Activated T-helper 2 cell treated with anti-CD3 and anti-CD28 coated beads, Interferon-gamma antibody, Interleukin-2, Interleukin-4, amounts not matched to agents 10 μg/mL and 5 μg/mL and 100 μg/mL, durations not matched to agents 14 hours and 24 hours and 36 hours (primary cell): ENCODE measurements around the gene UBFD1. TPM values are rescaled to one million over a fixed set of nuclear protein-coding genes. Genes with fewer than 3 reads are reported as not detected.
"Not testable (repeated sequence)": the region's sequence is repeated elsewhere in the genome, so short reads cannot be mapped to it uniquely, and the experiment has no call there.

Experiments used
- DNase-seq: peaks from one replicate; pipeline ENCODE4 v3.0.0; 2021; ENCODE audit warnings: low spot score
- H3K27ac Mint-ChIP-seq: one replicate; pipeline ENCODE4 v1.8.0; 2021; ENCODE audit warnings: mixed read lengths
- H3K27me3 Mint-ChIP-seq: one replicate; pipeline ENCODE4 v1.8.0; 2021; ENCODE audit warnings: low read depth, mixed read lengths
- H3K36me3 Mint-ChIP-seq: one replicate; pipeline ENCODE4 v1.8.0; 2021; ENCODE audit warnings: low read depth, mixed read lengths
- H3K4me1 Mint-ChIP-seq: one replicate; pipeline ENCODE4 v1.8.0; 2021; ENCODE audit warnings: low read depth, mixed read lengths
- H3K4me3 Mint-ChIP-seq: one replicate; pipeline ENCODE4 v1.8.0; 2021; ENCODE audit warnings: low read depth, mild to moderate bottlenecking, moderate library complexity, mixed read lengths
- H3K9me3 Mint-ChIP-seq: one replicate; pipeline ENCODE4 v1.8.0; 2021; ENCODE audit warnings: mixed read lengths
- intact Hi-C: fragments of 100-400 bp; cut with micrococcal nuclease; formaldehyde crosslinking; loops from one replicate; pipeline ENCODE4 v1.15.1; 2023
- total RNA-seq: library from RNA; stranded (reverse); gene quantifications from 2 replicates; pipeline ENCODE4 v1.2.3, GENCODE V29; 2022

Gene UBFD1
- total RNA-seq, 1 donor from 2014 or later, result 57.7 TPM

DNA sequence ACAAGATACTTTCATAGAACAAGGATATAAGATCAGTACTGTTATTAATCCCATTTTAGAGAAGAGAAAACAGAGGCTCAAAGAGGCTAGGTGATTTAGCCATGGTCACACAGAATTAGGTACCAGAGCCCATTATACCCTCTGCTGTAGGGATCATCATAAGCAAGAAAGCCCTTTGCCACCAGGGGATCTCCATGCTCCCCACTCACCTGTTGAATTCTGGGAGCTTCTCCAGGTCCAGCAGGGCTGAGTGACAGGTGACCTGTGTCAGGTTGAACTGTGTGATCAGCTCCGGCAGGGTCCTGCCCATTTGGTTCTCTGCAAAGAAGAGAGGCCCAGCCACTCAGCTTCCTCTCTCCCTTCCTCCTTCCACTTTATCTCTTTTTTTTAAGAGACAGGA lies 25.1 kb upstream of the UBFD1 start:
- no peak overlapping the region for H3K27ac Mint-ChIP-seq
- no peaks in the 10 kb centered on the region for H3K9me3 Mint-ChIP-seq

GRCh38 chr16:23534868-23535860 lies 22.4 kb upstream of the UBFD1 start:
- Mint-ChIP-seq H3K27me3 (no peaks in the 10 kb centered on the region), H3K4me3 (no peak overlapping the region), H3K9me3 (no peaks in the 10 kb centered on the region), H3K36me3 (peaks cover 46% of the 10 kb centered on the region), H3K4me1 (no peaks in the 10 kb centered on the region), H3K27ac (no peak overlapping the region)
- intact Hi-C loops, result no loop called here
- no peak for DNase-seq

More for the DNA sequence above, 25.1 kb upstream of the UBFD1 start:
- intact Hi-C loops, result no loop called here
- Mint-ChIP-seq H3K27me3 (no peaks in the 10 kb centered on the region), H3K4me3 (no peak overlapping the region), H3K4me1 (no peaks in the 10 kb centered on the region), H3K36me3 (peaks cover 37% of the 10 kb centered on the region)
- no peak for DNase-seq

GRCh38 chr16:23535901-23536300 lies 21.6 kb upstream of the UBFD1 start:
- no peak for DNase-seq
- H3K27ac Mint-ChIP-seq, result no peak overlapping the region
- no peak overlapping the region for H3K4me3 Mint-ChIP-seq
- no peaks in the 10 kb centered on the region for H3K9me3 Mint-ChIP-seq
- intact Hi-C loops, result no loop called here
- H3K4me1 Mint-ChIP-seq, result no peaks in the 10 kb centered on the region
- no peaks in the 10 kb centered on the region for H3K27me3 Mint-ChIP-seq
- peaks cover 46% of the 10 kb centered on the region for H3K36me3 Mint-ChIP-seq

GRCh38 chr16:23537390-23537789 lies 20.1 kb upstream of the UBFD1 start:
- H3K9me3 Mint-ChIP-seq, result no peaks in the 10 kb centered on the region

DNA sequence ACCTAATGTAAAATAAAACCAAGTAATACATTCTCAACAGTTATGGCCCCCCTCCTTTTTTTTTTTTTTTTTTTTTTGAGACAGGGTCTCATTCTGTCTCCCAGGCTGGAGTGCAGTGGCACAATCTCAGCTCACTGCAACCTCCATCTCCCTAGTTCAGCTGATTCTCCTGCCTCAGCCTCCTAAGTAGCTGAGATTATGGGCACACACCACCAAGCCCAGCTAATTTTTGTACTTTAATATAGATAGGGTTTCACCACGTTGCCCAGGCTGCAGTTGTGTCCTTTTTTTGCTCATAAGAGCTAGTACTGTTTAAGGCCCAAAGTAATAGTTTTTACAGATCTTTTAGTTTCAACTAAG lies 18.6 kb upstream of the UBFD1 start:
- H3K27me3 Mint-ChIP-seq, result no peaks in the 10 kb centered on the region
- no peaks in the 10 kb centered on the region for H3K4me1 Mint-ChIP-seq
- DNase-seq, result no peak

More at GRCh38 chr16:23537390-23537789, 20.1 kb upstream of the UBFD1 start:
- H3K27me3 Mint-ChIP-seq, result no peaks in the 10 kb centered on the region
- H3K27ac Mint-ChIP-seq, result no peak overlapping the region
- no peaks in the 10 kb centered on the region for H3K4me1 Mint-ChIP-seq
- peaks cover 44% of the 10 kb centered on the region for H3K36me3 Mint-ChIP-seq
- no peak for DNase-seq
- no peak overlapping the region for H3K4me3 Mint-ChIP-seq
- intact Hi-C loops, result no loop called here

DNA sequence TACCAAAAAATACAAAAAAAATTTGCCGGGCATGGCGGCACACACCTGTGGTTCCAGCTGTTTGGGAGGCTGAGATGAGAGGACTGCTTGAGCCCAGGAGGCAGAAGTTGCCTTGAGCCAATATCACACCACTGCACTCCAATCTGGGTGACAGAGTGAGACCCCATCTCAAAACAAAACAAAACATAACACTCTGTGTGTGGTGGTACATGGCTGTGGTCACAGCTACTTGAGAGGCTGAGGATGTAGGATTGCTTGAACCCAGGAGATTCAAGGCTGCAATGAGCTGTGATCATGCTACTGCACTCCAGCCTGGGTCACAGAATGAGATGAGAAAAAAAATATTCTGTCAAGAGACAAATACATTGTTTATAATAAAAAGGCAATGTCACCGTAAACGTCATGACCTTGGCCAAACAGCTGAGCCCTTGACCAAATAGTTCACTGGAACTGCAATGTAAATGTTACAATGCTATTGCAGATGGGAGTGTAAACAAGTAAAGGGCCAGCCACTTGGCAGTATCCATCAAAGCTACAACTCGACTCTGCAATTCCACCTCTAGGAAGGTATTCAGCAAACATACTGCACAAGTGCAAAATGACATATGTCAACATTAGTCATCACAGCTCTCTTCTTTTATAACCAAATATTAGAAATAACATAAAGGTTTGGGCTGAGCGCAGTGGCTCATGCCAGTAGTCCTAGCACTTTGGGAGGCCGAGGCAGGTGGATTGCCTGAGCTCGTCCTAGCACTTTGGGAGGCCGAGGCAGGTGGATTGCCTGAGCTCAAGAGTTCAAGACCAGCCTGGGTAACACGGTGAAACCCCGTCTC lies 17.3 kb upstream of the UBFD1 start:
- Mint-ChIP-seq H3K4me1 (no peaks in the 10 kb centered on the region), H3K27me3 (no peaks in the 10 kb centered on the region), H3K36me3 (peaks cover 37% of the 10 kb centered on the region), H3K4me3 (no peak overlapping the region), H3K9me3 (no peaks in the 10 kb centered on the region), H3K27ac (no peak overlapping the region)
- no peak for DNase-seq
- intact Hi-C loops, result no loop called here

More for the DNA sequence above, 18.6 kb upstream of the UBFD1 start:
- H3K9me3 Mint-ChIP-seq, result no peaks in the 10 kb centered on the region
- no peak overlapping the region for H3K4me3 Mint-ChIP-seq
- intact Hi-C loops, result no loop called here
- H3K36me3 Mint-ChIP-seq, result peaks cover 41% of the 10 kb centered on the region
- no peak overlapping the region for H3K27ac Mint-ChIP-seq

- H3K36me3 Mint-ChIP-seq, result peaks cover 37% of the 10 kb centered on the region
- H3K9me3 Mint-ChIP-seq, intact Hi-C loops, H3K4me1 Mint-ChIP-seq, H3K4me3 Mint-ChIP-seq, H3K27ac Mint-ChIP-seq, DNase-seq, H3K27me3 Mint-ChIP-seq: not testable (repeated sequence)
Observed at GRCh38 chr16:23540817-23541178, 16.7 kb upstream of the UBFD1 start.

DNA sequence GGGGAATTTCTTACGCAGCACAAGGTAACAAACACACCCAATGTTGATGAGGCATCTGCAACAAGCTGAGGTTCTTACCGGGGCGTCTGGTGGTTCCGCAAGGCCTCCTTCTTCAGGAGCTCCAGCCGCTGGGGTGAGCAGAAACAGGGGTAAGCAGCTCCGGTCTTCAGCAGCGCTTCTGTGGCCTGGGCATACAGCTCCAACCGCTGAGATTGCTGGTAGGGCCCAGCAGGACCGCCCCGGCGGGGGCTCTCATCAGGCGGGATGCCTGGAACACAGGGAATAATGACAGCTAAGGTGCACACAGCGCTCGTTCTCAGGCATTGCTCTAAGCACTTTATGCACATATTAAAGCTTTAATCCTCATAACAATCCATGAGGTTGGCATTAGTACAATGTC lies 13.1 kb upstream of the UBFD1 start:
- intact Hi-C loops, result no loop called here
- Mint-ChIP-seq H3K4me1 (no peaks in the 10 kb centered on the region), H3K27ac (no peak overlapping the region), H3K27me3 (no peaks in the 10 kb centered on the region), H3K36me3 (peaks cover 42% of the 10 kb centered on the region), H3K9me3 (no peaks in the 10 kb centered on the region), H3K4me3 (no peak overlapping the region)
- DNase-seq, result no peak

DNA sequence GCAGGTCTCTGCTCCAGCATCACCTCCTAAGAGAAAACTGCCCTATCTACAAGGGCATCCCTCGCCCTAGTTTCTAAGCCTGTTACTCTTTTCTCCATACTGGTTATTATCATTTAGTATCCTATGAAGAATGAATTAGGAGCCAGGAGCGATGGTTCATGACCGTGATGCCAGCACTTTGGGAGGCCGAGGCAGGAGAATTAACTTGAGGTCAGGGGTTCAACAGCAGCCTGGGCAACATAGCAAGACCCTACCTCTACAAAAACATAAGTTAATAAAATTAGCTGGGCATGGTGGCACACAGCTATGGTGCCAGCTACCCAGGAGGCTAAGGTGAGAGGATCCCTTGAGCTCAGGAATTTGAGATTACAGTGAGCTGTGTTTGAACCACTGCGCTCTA lies 7.6 kb upstream of the UBFD1 start:
- intact Hi-C loops, result no loop called here
- Mint-ChIP-seq H3K27me3 (no peaks in the 10 kb centered on the region), H3K4me3 (no peak overlapping the region)

GRCh38 chr16:23552161-23552560 lies 5.4 kb upstream of the UBFD1 start:
- H3K4me1 Mint-ChIP-seq, result peaks cover 2% of the 10 kb centered on the region
- peaks cover 33% of the 10 kb centered on the region for H3K36me3 Mint-ChIP-seq
- no peak overlapping the region for H3K27ac Mint-ChIP-seq
- intact Hi-C loops, result no loop called here
- no peaks in the 10 kb centered on the region for H3K27me3 Mint-ChIP-seq
- DNase-seq, result no peak
- no peaks in the 10 kb centered on the region for H3K9me3 Mint-ChIP-seq
- H3K4me3 Mint-ChIP-seq, result no peak overlapping the region

More for the DNA sequence above, 7.6 kb upstream of the UBFD1 start:
- H3K27ac Mint-ChIP-seq, result no peak overlapping the region
- H3K4me1 Mint-ChIP-seq, result no peaks in the 10 kb centered on the region
- peaks cover 34% of the 10 kb centered on the region for H3K36me3 Mint-ChIP-seq
- no peaks in the 10 kb centered on the region for H3K9me3 Mint-ChIP-seq
- DNase-seq, result no peak

DNA sequence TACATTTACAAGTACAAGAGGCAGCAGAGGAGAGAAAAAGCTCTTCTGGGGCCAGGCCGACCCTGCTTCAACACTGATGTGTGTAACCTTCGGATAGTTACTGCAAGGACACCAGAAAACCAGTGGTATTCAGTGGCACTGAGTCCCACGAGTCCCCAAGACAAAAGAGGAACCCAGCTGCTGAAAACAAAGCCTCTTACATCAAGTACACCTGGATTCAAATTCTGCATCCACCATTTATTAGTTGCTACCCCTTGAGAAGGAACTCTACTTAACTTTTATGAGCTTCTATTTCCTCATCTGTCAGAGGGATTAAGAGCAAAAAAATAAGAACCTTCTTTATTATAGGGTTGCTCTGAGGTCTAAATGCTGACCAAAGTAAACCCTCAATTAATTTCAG lies 3.0 kb upstream of the UBFD1 start:
- intact Hi-C loops, result no loop called here
- Mint-ChIP-seq H3K4me3 (no peak overlapping the region), H3K9me3 (no peaks in the 10 kb centered on the region), H3K27ac (no peak overlapping the region), H3K4me1 (peaks cover 11% of the 10 kb centered on the region), H3K36me3 (peaks cover 26% of the 10 kb centered on the region), H3K27me3 (no peaks in the 10 kb centered on the region)
- no peak for DNase-seq

- Mint-ChIP-seq H3K36me3 (peaks cover 39% of the 10 kb centered on the region), H3K9me3 (no peaks in the 10 kb centered on the region), H3K27me3 (no peaks in the 10 kb centered on the region), H3K27ac (peak overlapping the region; percentile 92), H3K4me3 (peak overlapping the region; percentile 97), H3K4me1 (peaks cover 19% of the 10 kb centered on the region)
- no peak for DNase-seq
- intact Hi-C loops, result loop anchor here (1.0 to 5.0 kb wide), 6 partner anchors 38 to 112 kb away; partner anchors contain the start of genes COG7, DCTN5, NDUFAB1 and PALB2
Observed at GRCh38 chr16:23557779-23558702, 514 bp downstream of the UBFD1 start.
